Pancreas (tissue), 10 donors: ENCODE measurements around the gene POFUT1. TPM values are rescaled to one million over a fixed set of nuclear protein-coding genes. Genes with fewer than 3 reads are reported as not detected.

Experiments used
- ATAC-seq, 4 donors: fragments of 200-7000 bp; cut with Tn5 transposase; one replicate each; pipeline versions ENCODE4 v1.8.0 to v1.9.1; 2020; ENCODE audit warnings: mild to moderate bottlenecking in 4 of 4, moderate library complexity in 4 of 4
- DNase-seq, 6 donors: peaks; one replicate each; pipeline ENCODE4 v3.0.0-alpha.2; 2020
- FAIRE-seq: peaks from 2 replicates; lab custom pipeline; 2012; peaks lifted over from hg19 to GRCh38; lab: Jason Lieb, UNC
- H3K27ac ChIP-seq, 4 donors: fragments of 200-600 bp; sonication (generic); 1 replicate in 3 of 4; 2 replicates in 1 of 4; pipeline versions ENCODE4 v1.5.0 to v1.8.0; 2020
- H3K27me3 ChIP-seq, 4 donors: fragments of 200-600 bp; one replicate each; pipeline ENCODE4 v1.8.0; 2021
- H3K36me3 ChIP-seq, 3 donors: fragments of 200-600 bp; sonication (generic) in 1 of 3; one replicate each; pipeline versions ENCODE4 v1.5.0 to v1.8.0; 2020 to 2021
- H3K4me1 ChIP-seq, 3 donors: fragments of 200-600 bp; one replicate each; pipeline ENCODE4 v1.8.0; 2021
- H3K4me3 ChIP-seq, 4 donors: fragments of 200-600 bp; sonication (generic) in 2 of 4; one replicate each; pipeline versions ENCODE4 v1.5.0 to v1.8.0; 2020 to 2021
- H3K9me3 ChIP-seq, 4 donors: fragments of 200-600 bp; one replicate each; pipeline ENCODE4 v1.8.0; 2021
- CTCF ChIP-seq, 4 donors: fragments of 200-600 bp; sonication (generic) in 3 of 4; IDR thresholded peaks; one replicate each; pipeline versions ENCODE4 v1.5.0 to v1.8.0; 2021; ENCODE audit warnings: antibody characterized with exemption in 4 of 4
- WGBS, 2 donors: extraction: QIAGEN DNeasy Blood & Tissue Kit; methylation state at CpG; one replicate each; pipeline ENCODE4 v1.1.7; 2013; 5-methylcytosine and 5-hydroxymethylcytosine counted together
- intact Hi-C, 3 donors: fragments of 100-400 bp; cut with DNase I; formaldehyde crosslinking; loops; one replicate each; pipeline versions ENCODE4 v1.11.1 to v1.14.2; 2022
- polyA plus RNA-seq, 2 donors: library from polyadenylated mRNA; stranded (reverse); fragments of 200-250 nt; gene quantifications; one replicate each; pipeline ENCODE4 v1.2.3, GENCODE V29; 2013
- total RNA-seq, 6 donors: library from RNA; stranded (reverse); fragmentation: NEBNext Ultra II Directional in 4 of 6; extraction: Animal tissue kit (Norgen Biotek cat#: 25700) in 4 of 6; gene quantifications; one replicate each; pipeline versions ENCODE4 v1.2.1 to v1.2.4, GENCODE V29; 2021 to 2023
- donor health status: healthy with polysubstance abuse.
- donor health status: DM: no; HTN: no; CAD: no; lungs with moderate emphysema.
- donor health status: DM: no; HTN: no; CAD: no.
- donor health status: control.
- donor health status: control.
- donor health status: Bipolar disorder and iron deficiency.
- donor health status: DM: yes; HTN: yes; CAD: no.
- donor health status: DM: no; HTN: no; CAD: no.
- donor health status: DM: no; HTN: no; CAD: no.
- donor health status: DM: yes; HTN: yes; CAD: no.

Gene POFUT1
- total and polyA plus RNA-seq, 8 donors = 7.3 to 20.7 (median 14.9) TPM

- DNase-seq (peak; percentile 70 to 91 (median 86)), ATAC-seq (peak; percentile 86 to 93 (median 91)), FAIRE-seq (no peak)
- TF ChIP-seq CTCF (IDR thresholded peaks at IDR 0.05) = no peak
- no peak overlapping the region for H3K4me3 ChIP-seq
- 9% methylated on average over 4 of the region's 4 CpGs for WGBS, 2 donors
- H3K27me3 ChIP-seq = no peaks in the 10 kb centered on the region
- intact Hi-C loops = no loop called here
- H3K36me3 ChIP-seq = no peaks in the 10 kb centered on the region
- H3K4me1 ChIP-seq = peaks cover 29 to 50% (median 34%) of the 10 kb centered on the region in 3 donors
- H3K27ac ChIP-seq = peak overlapping the region; percentile 10 to 73 (median 36)
- H3K9me3 ChIP-seq = no peaks in the 10 kb centered on the region
These were observed 74.8 kb downstream of the POFUT1 start for GRCh38 chr20:32282461-32282860.

- Histone ChIP-seq H3K4me1 (peaks cover 46 to 60% (median 51%) of the 10 kb centered on the region in 3 donors), H3K27ac (peak overlapping the region in 2 of 4 donors; percentile 30 to 35), H3K27me3 (no peaks in the 10 kb centered on the region), H3K36me3 (no peaks in the 10 kb centered on the region), H3K4me3 (no peak overlapping the region), H3K9me3 (no peaks in the 10 kb centered on the region)
- whole genome bisulfite sequencing, 2 donors = 46 to 51% methylated on average over 3 of the region's 3 CpGs
- intact Hi-C loops = no loop called here
- ATAC-seq (no peak), FAIRE-seq (no peak), DNase-seq (no peak)
- TF ChIP-seq CTCF (IDR thresholded peaks at IDR 0.05) = no peak
These were observed 77.5 kb downstream of the POFUT1 start for GRCh38 chr20:32285082-32285620.

GRCh38 chr20:32285621-32286371 is 78.1 kb downstream of the POFUT1 start:
- DNase-seq = no peak
- peaks cover 51 to 64% (median 57%) of the 10 kb centered on the region in 3 donors for H3K4me1 ChIP-seq
- H3K27me3 ChIP-seq = no peaks in the 10 kb centered on the region
- no peak overlapping the region for H3K4me3 ChIP-seq
- intact Hi-C loops = no loop called here
- no peaks in the 10 kb centered on the region for H3K9me3 ChIP-seq
- no peaks in the 10 kb centered on the region for H3K36me3 ChIP-seq
- no peak for ATAC-seq
- TF ChIP-seq CTCF (IDR thresholded peaks at IDR 0.05) = no peak
- no peak for FAIRE-seq
- WGBS, 2 donors = 54 to 61% methylated on average over 4 of the region's 4 CpGs
- H3K27ac ChIP-seq = peak overlapping the region in 2 of 4 donors; percentile 30 to 35

GRCh38 chr20:32287231-32287638 is 79.6 kb downstream of the POFUT1 start:
- TF ChIP-seq CTCF (IDR thresholded peaks at IDR 0.05) = no peak
- Histone ChIP-seq H3K36me3 (no peaks in the 10 kb centered on the region), H3K4me1 (peaks cover 49 to 58% (median 50%) of the 10 kb centered on the region in 3 donors), H3K27me3 (no peaks in the 10 kb centered on the region), H3K4me3 (no peak overlapping the region), H3K9me3 (no peaks in the 10 kb centered on the region), H3K27ac (no peak overlapping the region)
- intact Hi-C loops = no loop called here
- FAIRE-seq (no peak), DNase-seq (no peak), ATAC-seq (no peak)
- 78 to 80% methylated on average over 6 of the region's 6 CpGs for WGBS, 2 donors

Other genes with a start within 250 kb of the POFUT1 start
- gene XKR7, start 239.7 kb upstream of the POFUT1 start, total RNA-seq = under 1 TPM; 0.05 to 0.46 (median 0.20) TPM
- gene XKR7, start 239.7 kb upstream of the POFUT1 start, polyA plus RNA-seq = 1 to 10 TPM in 1 of 2 donors, under 1 TPM in 1; 0.42 to 1.2 TPM
- 1 to 10 TPM in 2 of 6 donors, under 1 TPM in 4; 0.31 to 2.2 (median 0.75) TPM for gene CCM2L, start 197.4 kb upstream of the POFUT1 start, total RNA-seq
- gene CCM2L, start 197.4 kb upstream of the POFUT1 start, polyA plus RNA-seq = 1 to 10 TPM; 5.3 to 6.7 TPM
- 10 to 100 TPM in 1 of 6 donors, 1 to 10 TPM in 3, under 1 TPM in 2; 0.42 to 12.9 (median 2.3) TPM for gene HCK, start 155.6 kb upstream of the POFUT1 start, total RNA-seq
- 1 to 10 TPM; 2.1 to 2.3 TPM for gene HCK, start 155.6 kb upstream of the POFUT1 start, polyA plus RNA-seq
- 10 to 100 TPM; 15.3 to 30.2 (median 20.9) TPM for gene TM9SF4, start 98.2 kb upstream of the POFUT1 start, total RNA-seq
- 10 to 100 TPM; 12.7 to 23.7 TPM for gene TM9SF4, start 98.2 kb upstream of the POFUT1 start, polyA plus RNA-seq
- gene PLAGL2, start 137 bp upstream of the POFUT1 start, total RNA-seq = 1 to 10 TPM; 3.3 to 7.2 (median 4.6) TPM
- 1 to 10 TPM; 2.4 to 4.4 TPM for gene PLAGL2, start 137 bp upstream of the POFUT1 start, polyA plus RNA-seq
- 10 to 100 TPM; 23.7 to 35.4 (median 27.9) TPM for gene KIF3B, start 69.8 kb downstream of the POFUT1 start, total RNA-seq
- gene KIF3B, start 69.8 kb downstream of the POFUT1 start, polyA plus RNA-seq = 10 to 100 TPM; 11.0 to 19.4 TPM
- 10 to 100 TPM; 32.9 to 57.7 (median 34.5) TPM for gene ASXL1, start 150.5 kb downstream of the POFUT1 start, total RNA-seq
- gene ASXL1, start 150.5 kb downstream of the POFUT1 start, polyA plus RNA-seq = 10 to 100 TPM; 41.5 to 49.4 TPM